Glutamatergic neuron (in vitro differentiated cells): ENCODE measurements around the gene CROCC. TPM values are rescaled to one million over a fixed set of nuclear protein-coding genes. Genes with fewer than 3 reads are reported as not detected.
"Not testable (repeated sequence)": the region's sequence is repeated elsewhere in the genome, so short reads cannot be mapped to it uniquely, and the experiment has no call there.

Experiments
- DNase-seq: peaks from one replicate; pipeline ENCODE4 v3.0.0; 2022
- H3K27ac Mint-ChIP-seq: one replicate; pipeline ENCODE4 v1.8.0; 2020; ENCODE audit warnings: mild to moderate bottlenecking, mixed read lengths, inconsistent platforms; ENCODE audit not compliant: unreplicated experiment
- H3K27me3 Mint-ChIP-seq: one replicate; pipeline ENCODE4 v1.8.0; 2020; ENCODE audit warnings: mild to moderate bottlenecking, moderate library complexity, mixed read lengths, inconsistent platforms; ENCODE audit not compliant: unreplicated experiment
- H3K36me3 Mint-ChIP-seq: one replicate; pipeline ENCODE4 v1.8.0; 2020; ENCODE audit warnings: mild to moderate bottlenecking, mixed read lengths, inconsistent platforms; ENCODE audit not compliant: unreplicated experiment
- H3K4me1 Mint-ChIP-seq: one replicate; pipeline ENCODE4 v1.8.0; 2020; ENCODE audit warnings: mild to moderate bottlenecking, low read depth, mixed read lengths, inconsistent platforms; ENCODE audit not compliant: unreplicated experiment
- H3K4me3 Mint-ChIP-seq: one replicate; pipeline ENCODE4 v1.8.0; 2020; ENCODE audit warnings: mild to moderate bottlenecking, mixed read lengths, inconsistent platforms; ENCODE audit not compliant: unreplicated experiment
- H3K9me3 Mint-ChIP-seq: one replicate; pipeline ENCODE4 v1.8.0; 2020; ENCODE audit warnings: mild to moderate bottlenecking, moderate library complexity, mixed read lengths, inconsistent platforms; ENCODE audit not compliant: unreplicated experiment
- CTCF ChIP-seq: fragments of 200-600 bp; sonication (generic); IDR thresholded peaks from one replicate; pipeline ENCODE4 v1.5.0; 2021; ENCODE audit not compliant: partially characterized antibody, unreplicated experiment
- total RNA-seq: library from RNA; stranded (reverse); fragmentation: NEBNext Ultra II Directional; extraction: Animal tissue kit (Norgen Biotek cat#: 25700); gene quantifications from one replicate; pipeline ENCODE4 v1.2.1, GENCODE V29; 2021; ENCODE audit not compliant: unreplicated experiment

Gene CROCC
- total RNA-seq, 1 donor from 2014 or later: 50.9 TPM

DNA sequence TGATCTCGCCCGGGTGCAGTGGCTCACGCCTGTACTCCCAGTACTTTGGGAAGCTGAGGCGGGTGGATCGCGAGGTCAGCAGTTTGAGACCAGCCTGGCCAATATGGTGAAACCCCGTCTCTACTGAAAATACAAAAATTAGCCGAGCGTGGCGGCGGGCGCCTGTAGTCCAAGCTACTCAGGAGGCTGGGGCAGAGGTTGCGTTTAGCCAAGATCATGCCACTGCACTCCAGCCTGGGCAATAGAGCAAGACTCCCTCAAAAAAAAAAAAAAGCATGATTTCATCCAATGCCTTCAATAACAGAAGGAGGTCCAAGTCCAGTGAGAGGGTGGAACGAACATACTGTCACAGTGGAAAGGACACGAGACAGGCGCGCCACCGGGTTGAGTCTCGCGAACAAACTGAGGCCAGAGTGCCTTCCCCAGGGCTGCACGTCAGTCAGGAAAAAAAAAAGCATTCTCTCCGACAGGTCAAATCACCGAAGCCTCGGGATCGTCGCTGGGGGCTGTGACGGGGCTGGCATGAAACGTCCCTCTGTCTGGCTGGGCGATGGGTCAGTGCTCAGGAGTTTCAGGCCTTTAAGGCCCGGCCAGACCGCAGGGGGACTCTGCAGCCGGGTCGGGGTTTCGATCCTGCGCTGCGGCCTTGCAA is 8.4 kb upstream of the CROCC start:
- peak overlapping the region; percentile 95 for H3K27ac Mint-ChIP-seq
- TF ChIP-seq CTCF: no peak
- peaks cover 26% of the 10 kb centered on the region for H3K27me3 Mint-ChIP-seq
- no peak for DNase-seq
- H3K4me1 Mint-ChIP-seq: peaks cover 20% of the 10 kb centered on the region
- H3K36me3 Mint-ChIP-seq: no peaks in the 10 kb centered on the region
- peaks cover 17% of the 10 kb centered on the region for H3K9me3 Mint-ChIP-seq
- H3K4me3 Mint-ChIP-seq: peak overlapping the region; percentile 89

DNA sequence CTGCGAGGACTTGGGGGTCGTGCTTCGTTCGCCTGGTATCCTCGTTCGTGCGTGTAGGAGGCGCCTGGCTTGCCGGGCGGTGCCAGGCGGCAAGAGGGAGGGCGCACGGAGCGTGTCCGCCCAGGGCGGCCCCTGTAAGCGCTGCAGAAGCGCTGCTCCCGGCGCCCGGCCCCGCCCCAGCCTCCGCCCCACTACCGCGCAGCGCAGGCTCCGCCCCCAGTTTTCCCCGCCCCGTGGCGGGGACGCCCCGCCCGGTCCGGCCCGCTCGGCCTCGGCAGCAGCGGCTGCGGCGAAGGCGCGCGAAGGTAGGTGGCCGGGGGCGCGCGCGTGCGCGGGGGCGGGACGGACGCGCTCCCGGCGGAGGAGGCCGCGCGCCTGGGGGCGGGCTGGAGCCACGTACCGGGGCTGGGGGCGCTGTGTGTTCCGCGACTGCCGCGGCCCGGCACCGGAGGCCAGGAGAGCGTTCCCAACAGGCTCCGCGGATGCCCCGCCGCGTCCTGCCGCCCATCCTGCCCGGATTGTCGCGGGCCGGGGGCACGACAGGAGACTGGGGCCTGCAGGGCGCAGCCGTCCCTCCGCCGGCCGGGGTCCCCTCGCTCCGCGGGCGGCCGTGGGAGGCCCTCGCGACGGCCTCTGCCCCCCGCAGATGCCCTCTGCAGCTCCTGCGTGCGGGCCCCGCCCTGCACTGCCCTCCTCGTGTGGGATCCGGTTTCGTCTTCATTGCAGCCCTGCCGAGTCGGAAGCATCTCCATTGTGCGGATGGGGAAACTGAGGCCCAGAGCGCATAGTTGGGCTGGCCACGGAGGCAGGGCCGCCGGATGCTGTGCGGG is 7.7 kb upstream of the CROCC start:
- H3K36me3 Mint-ChIP-seq: no peaks in the 10 kb centered on the region
- peaks cover 14% of the 10 kb centered on the region for H3K9me3 Mint-ChIP-seq
- H3K4me1 Mint-ChIP-seq: peaks cover 20% of the 10 kb centered on the region
- peak; percentile 98 for DNase-seq
- TF ChIP-seq CTCF: peak; percentile 12
- H3K27ac Mint-ChIP-seq: peak overlapping the region; percentile 95
- H3K27me3 Mint-ChIP-seq: peaks cover 26% of the 10 kb centered on the region
- peak overlapping the region; percentile 89 for H3K4me3 Mint-ChIP-seq

- H3K36me3 Mint-ChIP-seq, DNase-seq: not testable (repeated sequence)
Observed at GRCh38 chr1:16914928-16915626, 6.7 kb upstream of the CROCC start.

DNA sequence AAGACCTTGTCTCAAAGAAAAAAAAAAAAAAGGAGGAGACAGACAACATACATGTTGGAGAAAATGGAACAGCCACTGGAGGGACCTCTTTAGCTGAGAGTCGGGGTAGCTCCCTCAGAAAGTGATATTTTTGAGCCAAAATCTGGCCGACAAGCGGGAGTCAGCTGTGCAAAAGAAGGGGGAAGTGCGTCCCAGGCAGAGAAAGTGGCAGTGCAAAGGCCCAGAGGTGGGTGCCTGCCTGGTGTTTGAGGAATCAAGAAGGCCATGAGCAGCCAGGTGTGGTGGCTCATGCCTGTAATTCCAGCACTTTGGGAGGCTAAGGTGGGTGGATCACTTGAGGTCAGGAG is 6.1 kb upstream of the CROCC start:
- TF ChIP-seq CTCF: no peak
- no peak for DNase-seq
- Mint-ChIP-seq H3K4me3 (peak overlapping the region; percentile 72), H3K36me3 (no peaks in the 10 kb centered on the region), H3K4me1 (peaks cover 20% of the 10 kb centered on the region), H3K27ac (peak overlapping the region; percentile 89), H3K27me3 (peaks cover 25% of the 10 kb centered on the region), H3K9me3 (peaks cover 18% of the 10 kb centered on the region)

More at GRCh38 chr1:16914928-16915626, 6.7 kb upstream of the CROCC start:
- H3K4me3 Mint-ChIP-seq: peak overlapping the region; percentile 72
- H3K27me3 Mint-ChIP-seq: peaks cover 26% of the 10 kb centered on the region
- peaks cover 16% of the 10 kb centered on the region for H3K9me3 Mint-ChIP-seq
- peak overlapping the region; percentile 89 for H3K27ac Mint-ChIP-seq
- H3K4me1 Mint-ChIP-seq: peaks cover 20% of the 10 kb centered on the region

GRCh38 chr1:16916036-16916880 is 5.5 kb upstream of the CROCC start:
- peaks cover 31% of the 10 kb centered on the region for H3K27me3 Mint-ChIP-seq
- peak overlapping the region; percentile 72 for H3K27ac Mint-ChIP-seq
- H3K36me3 Mint-ChIP-seq, DNase-seq: not testable (repeated sequence)
- peaks cover 24% of the 10 kb centered on the region for H3K4me1 Mint-ChIP-seq
- H3K9me3 Mint-ChIP-seq: peaks cover 21% of the 10 kb centered on the region
- H3K4me3 Mint-ChIP-seq: peak overlapping the region; percentile 52
